Cortex of kidney (tissue), 1 donor: ENCODE data around the gene CTNNA2.
"Not testable (repeated sequence)": the region's sequence is repeated elsewhere in the genome, so short reads cannot be mapped to it uniquely, and the experiment has no call there.

Experiments used
- DNase-seq: peaks from one replicate; lab custom pipeline; 2025; lab: John Stamatoyannopoulos, UW

The CTNNA2 gene

DNA sequence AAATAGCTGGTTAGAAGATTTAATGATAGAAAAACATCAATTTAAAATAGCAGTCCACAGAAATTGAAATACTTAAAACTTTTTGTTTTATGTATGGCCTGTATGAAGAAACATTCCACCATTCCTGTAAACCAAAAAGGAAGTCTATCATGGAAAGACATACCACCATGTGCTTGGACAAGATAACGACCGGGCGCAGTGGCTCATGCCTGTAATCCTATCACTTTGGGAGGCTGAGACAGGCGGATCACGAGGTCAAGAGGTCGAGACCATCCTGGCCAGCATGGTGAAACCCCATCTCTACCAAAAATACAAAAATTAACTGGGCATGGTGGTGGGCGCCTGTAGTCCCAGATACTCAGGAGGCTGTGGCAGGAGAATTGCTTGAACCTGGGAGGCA is 519.8 kb downstream of the CTNNA2 start:
- not testable (repeated sequence) for DNase-seq

DNA sequence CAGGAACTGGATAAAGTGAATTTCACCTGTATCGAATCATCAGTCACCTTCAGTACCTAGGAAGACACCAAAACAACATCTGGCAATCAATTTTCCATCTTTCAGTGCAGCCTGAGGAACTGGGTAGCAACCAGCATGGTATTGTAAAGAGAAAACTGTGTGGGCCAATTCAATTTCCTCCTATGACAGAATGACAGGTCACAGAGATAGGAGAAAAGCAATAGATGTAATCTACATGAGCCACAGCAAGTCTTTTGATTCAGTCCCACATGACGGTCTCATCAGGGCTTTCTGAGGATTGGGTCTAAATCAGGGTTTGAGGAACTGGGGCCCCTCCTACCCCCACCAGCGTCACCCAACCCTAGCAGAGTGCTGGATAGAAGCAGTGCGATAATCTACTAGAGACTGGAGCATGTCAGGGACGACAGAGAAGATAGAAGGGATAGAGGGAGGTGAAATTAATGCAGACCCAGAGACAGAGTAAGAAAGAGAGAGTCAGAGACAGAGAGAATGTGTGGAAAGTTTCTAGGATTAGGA is 523.0 kb downstream of the CTNNA2 start:
- DNase-seq, result no peak

DNA sequence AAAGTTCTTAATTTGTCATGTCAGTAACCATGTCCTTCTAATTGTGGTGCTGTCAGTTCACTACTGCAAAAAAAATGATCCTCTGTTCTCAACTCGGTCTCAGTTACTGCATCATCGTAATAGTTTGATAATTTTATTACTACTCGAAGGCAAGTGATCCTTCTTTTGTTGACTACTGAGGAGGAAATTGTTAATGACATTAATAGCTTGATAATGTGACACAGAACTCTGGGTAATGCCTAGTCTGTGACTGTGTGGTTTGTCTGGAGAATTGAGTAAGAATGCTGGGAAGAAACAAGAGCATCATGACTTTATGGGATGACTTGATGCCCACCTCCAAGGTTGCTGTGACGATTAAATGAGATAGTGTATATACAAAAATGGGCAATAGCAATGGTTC is 524.5 kb downstream of the CTNNA2 start:
- DNase-seq, result no peak

DNA sequence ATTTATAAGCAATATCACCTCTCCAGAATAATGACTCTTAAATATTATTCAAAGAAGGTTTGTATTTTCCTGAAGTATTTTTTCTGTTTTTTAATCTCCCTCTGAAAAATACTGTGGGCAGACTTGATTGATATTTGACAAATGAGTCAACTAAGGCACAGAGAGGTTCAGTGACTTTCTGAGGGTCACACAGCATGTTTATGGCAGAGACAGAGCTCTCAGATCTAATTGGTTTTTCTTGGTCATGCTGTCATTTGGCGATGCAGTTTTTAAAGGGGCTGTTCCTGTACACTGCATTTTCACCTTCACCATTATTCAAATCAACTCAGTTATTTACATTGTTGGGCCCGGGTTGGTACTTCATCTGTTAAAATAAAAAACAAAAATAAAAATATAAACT is 527.4 kb downstream of the CTNNA2 start:
- no peak for DNase-seq

DNA sequence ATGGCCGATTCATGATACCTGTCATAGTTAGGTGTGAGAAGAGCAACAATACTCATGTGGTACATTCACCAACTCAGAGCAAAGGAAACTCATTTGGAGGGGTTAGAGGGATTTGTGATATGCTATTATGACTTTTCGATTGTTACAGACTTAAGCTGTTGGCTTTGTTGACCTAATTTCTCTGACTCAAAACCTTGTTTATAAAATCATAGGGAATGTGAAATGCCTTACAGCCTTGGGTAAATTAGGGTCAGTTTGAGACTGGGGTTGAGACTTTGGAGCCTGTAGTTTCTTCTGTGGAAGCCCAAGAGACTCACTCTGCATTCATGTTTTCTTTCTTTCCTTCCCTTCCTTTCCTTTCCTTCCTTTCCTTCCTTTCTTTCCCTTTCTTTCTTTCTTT is 529.8 kb downstream of the CTNNA2 start:
- no peak for DNase-seq

DNA sequence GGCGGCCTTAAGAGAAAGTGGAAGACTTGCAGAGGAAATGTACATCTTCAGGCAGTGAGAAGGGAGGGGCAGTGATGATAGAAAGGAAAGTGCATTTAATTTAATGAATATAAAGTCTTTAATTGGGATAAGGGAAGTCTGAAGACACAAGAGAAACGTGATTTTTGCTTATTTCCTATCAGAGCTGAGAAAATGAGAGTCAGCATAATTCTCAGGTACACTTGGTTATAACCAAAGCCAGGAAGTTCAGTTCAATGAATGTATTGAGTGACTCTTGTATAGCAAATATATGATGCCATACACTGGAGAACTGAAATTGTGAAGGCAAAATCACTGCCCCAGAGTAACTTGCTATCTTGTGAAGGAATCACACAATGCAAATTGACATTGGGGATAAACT is 535.4 kb downstream of the CTNNA2 start:
- DNase-seq, result no peak

DNA sequence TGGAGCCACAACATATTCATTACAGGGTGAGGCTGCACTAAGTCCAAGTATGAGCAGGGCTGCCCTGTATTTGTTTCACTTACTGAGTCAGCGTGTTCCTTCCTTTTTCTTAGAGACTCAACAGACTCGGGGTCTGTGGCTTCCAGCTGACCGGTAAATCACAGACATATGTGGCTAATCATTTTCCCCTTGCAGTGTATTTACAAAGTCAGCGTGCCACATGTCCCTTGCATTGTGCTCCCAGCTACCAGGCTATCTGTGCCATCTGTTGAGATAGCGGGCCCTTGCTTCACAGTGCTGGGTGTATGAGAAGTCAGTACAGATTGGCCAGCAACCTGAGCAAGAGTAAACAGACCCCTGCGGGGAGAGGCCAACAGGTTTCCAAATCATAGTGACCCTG is 537.4 kb downstream of the CTNNA2 start:
- no peak for DNase-seq

DNA sequence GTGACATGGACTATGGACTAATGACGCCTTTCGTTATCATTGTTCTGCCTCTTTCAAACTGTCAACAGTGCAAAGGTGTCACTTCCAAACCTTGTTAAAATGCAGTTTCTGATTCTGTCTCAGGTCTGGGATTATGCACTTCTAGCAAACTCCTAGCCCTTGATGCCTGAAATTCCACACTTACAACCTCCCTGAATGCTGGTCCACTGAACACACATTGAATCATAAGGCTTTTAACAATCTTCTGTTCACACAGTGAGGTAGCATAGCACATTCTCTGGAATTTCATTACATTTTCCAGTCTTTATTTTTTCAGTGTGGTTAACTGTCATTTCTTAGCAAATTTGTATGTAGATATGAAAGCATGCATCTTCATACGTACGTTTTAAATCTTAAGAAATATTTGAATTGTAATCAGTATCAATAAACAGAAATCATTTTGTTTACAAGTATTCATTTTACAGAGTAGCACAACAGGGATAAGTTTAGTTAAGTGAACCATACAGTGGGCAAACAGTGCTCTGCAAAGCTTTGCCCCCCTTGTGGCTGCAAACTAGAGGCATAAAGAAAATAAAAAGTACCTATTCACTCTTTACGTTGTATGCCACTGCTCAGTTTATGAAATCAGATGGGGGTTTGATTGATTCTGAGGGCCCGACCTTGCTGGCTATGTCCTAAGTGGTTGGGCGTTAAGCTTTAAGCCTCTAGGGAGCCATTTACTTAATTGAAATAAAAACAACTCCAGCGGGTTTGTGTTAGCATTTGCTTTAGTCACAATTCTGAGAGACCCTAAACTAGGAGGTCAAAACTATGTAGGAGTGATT is 540.9 kb downstream of the CTNNA2 start:
- DNase-seq, result no peak

DNA sequence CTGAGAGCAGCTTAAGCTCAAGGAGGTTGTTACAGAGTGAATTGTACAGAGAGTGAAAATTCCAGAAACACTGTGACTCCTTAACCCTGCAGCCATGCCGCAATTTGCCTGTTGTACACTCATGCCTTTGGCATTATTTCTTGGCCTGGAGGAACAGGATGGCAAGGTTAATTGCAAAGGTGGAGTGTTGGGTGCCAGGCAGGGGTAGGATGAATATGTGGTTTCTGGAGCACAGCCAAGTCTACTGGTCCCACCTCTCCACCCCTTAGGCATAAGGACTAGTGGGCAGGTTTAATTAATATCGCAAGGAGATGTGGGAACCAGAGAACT is 541.5 kb downstream of the CTNNA2 start:
- no peak for DNase-seq

DNA sequence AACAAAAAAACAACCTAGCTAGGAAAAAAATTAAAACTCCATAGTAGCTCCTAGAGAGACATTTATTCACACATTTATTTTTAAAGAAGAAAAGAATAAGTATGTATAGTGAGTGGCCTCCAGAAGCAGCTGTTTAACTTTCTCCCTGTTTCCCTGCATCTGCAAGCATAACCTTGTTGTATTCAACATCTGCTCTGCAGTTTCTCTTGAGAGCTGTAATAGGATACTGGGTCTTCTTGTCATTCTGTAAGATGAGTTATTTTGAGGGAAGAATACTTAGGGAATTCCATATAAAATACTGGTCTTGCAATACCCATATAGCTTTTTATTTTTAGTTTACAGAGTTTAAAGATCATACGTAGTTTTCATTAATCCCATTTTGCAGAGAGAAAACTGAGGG is 545.1 kb downstream of the CTNNA2 start:
- DNase-seq, result no peak

DNA sequence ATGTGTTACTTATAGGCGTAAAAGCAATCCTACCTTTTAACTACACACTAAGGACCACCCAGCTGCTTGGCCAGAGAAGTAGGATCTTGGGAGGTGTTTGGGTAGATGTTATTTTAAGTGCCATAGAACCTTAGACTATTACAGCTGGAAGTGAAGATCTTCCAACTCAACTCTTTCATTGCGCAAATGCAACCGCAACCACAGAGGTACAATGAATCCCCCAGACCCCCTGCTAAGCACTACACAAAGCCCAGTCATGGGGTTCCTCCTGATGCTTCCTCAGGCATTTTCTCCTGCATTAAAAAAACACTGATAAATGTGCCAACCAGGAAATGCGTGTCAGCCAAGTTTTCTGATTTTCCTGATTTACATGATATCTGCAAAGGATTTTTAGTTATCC is 545.7 kb downstream of the CTNNA2 start:
- DNase-seq, result no peak

DNA sequence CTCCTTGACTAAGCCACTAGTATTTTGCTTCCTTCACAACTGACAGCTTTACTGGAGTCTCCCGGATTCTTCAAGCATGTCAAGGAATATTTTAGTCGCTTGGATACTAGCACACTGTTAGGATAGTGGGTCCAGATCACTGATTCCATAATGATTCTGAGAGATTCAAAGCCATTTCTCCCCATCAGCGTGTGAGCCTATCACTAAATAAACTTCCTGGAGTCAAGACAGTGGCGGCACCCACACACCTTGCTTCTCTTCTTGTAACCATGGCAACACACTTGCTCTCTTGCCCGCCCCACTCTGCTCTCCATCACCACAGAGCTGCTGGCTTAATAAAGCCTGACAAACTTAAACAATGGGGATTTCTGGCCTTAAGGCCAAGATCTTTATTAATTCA is 546.6 kb downstream of the CTNNA2 start:
- no peak for DNase-seq

DNA sequence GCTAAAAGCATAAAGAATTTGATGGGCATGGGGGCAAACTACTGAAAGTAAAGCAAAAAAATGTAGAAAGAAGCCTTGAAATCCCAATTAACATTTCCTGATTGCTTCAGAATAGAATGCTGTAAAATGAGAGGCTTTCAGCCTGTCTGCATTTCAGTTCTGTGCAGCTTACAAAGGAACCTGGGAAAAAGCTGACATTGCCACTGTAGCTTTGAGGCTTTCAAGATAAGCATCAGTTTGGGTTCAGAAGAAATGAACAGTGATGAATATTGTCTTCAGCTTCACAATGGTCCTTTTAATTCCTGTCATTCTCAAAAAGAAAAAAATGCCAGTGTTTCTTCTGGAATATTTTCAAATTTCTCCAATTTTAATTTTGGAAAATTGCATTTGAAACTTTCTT is 549.0 kb downstream of the CTNNA2 start:
- DNase-seq, result no peak

DNA sequence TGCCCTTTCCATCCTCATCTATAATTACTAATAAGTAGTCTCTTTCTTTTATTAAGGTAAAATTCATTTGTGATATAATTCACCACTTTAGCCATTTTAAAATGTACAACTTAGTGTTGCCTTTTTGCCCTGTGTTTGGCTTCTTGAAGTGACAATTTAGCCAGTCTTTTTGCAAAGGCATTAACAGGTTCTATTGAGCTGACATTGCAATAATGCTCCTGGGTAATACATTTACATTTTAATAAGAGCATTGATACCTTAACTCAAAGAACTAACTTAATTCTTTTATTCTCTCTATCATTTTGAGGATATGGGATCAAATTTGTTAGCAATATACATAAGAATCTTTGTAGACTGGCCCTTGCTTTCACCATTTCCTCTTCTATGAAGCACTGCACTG is 549.4 kb downstream of the CTNNA2 start:
- no peak for DNase-seq

DNA sequence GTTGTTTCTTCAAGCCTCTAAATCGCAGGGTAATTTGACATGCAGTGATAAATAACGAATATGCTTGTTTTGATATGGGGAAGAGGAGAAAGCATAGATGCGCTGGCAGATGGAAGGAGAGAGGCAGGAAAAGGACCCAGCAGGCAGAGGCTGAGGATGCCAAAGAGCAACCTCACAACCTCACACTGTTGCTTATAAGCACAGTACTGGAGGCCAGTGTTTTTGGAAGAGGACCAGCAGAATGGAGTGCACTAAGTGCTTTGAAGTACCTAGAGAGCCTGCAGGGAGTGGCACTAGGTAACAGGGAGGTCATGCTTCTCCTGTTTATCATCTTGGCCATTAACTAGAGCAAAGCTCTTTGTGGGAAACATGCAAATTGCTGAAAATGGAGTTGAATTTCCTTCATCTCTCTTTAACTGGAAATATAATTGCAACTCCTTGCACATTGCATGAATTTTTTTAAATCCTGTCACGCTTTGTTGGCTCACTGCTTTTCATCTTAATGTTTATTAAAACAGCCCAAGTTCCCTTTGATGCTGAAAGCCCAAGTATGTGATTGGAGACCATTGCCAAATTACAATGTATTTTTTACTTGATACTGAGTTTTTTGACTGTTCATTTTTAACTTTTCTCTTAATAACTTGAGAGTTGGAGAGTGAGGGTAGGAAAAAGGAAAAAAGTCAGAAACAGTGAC is 555.3 kb downstream of the CTNNA2 start:
- DNase-seq, result no peak

DNA sequence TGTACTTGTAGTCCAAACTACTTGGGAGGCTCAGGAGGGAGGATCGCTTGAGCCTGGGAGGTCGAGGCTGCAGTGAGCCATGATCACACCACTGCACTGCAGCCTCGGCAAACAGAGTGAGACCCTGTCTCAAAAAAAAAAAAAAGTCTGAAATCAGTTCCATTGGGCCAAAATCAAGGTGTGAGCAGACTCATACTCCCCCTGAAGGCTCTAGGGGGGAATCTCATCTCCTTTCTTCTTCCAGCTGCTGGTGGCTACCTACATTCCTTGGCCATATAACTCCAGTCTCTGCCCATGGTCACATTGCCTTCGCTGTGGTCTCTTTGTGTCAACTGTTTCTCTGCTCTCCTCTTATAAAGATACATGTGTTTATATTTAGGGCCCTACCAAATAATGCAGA is 557.7 kb downstream of the CTNNA2 start:
- DNase-seq, result no peak

DNA sequence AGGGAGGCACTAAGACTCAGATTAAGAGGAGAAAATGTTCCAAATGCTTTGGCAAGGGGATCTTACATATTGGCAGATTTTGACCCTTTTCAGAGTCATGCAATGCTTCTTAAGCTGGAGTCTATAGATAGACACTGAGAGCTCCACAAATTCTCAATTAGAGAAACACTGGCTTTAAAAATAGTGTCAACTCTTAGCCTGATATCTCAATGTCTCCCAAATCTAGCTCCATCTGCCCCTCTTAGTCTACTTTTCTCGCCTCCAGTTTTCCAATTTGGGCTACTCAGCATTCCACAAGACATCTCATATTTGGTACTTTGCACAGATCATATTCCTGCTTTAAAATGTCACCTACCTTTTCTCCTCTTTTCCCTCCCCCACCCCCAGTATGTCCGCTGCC is 559.1 kb downstream of the CTNNA2 start:
- no peak for DNase-seq

DNA sequence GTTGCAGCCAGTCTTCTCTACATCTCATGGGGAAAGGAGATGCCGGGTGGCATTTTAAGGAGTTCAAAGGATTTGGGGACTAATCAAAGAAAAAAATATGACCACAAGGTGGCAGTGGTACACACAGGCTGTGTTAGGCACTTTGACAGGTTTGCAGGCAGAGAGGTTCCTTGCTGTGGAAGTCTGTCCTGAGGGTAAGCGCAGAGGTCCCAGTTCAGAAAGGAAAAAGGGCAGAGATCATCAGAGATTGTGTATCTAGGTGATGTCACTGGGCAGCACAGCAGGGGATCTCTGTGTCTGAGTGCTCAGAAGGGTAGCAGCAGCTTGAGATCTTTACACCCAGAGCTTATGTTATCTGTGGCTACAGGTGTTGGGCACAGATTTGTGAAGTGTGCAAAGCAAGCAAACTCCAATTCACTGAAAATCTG is 560.3 kb downstream of the CTNNA2 start:
- no peak for DNase-seq

DNA sequence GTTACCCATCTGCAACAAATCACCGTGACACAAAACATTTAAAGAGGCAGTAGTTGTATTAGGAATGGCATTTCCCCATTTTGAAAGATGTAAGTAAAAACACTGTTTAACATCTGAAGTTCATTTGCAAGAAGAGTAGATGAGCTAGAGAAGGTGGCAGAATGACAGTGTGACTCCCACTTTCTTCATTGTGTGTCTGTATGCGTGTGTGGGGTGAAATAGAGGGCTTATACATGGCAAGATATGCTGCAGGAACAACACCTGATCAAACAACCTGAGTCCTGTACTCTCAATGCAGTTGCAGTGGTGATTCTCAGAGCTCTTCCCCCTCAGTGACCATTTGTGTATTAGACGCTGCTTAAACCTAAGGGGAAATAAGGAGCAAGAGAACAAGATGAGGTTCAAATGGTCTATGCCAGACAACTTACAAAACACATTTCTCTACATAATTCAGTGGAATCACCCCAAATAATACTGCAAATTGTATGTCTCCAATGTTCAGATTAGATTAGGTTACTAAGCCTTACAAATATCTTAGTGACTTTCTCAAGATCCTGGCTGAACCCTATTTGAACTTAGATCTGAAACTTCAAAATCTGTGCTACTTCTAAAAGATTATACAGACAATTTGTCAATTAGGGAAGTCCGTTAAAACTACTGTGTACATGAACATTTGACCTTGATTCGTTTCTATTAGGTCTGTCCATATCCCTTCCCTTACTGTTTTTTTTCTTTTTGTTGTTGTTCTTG is 561.6 kb downstream of the CTNNA2 start:
- DNase-seq, result no peak

DNA sequence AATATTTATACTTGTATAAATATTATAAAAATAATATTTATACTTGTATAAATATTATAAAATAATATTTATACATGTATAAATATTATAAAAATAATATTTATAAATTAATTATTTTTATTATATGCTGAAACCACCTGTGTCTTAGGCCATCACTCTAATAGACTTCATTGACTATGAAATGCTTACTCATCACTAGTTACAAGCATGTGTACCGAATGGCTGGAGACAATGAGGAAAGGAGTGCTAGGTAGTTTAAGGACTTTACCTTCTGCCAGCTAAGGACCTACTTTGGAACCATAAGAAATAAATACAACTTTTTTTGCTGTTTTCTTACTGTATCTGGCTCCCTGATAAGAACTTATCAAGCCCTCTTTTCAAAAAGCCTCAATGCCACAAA is 562.9 kb downstream of the CTNNA2 start:
- no peak for DNase-seq

DNA sequence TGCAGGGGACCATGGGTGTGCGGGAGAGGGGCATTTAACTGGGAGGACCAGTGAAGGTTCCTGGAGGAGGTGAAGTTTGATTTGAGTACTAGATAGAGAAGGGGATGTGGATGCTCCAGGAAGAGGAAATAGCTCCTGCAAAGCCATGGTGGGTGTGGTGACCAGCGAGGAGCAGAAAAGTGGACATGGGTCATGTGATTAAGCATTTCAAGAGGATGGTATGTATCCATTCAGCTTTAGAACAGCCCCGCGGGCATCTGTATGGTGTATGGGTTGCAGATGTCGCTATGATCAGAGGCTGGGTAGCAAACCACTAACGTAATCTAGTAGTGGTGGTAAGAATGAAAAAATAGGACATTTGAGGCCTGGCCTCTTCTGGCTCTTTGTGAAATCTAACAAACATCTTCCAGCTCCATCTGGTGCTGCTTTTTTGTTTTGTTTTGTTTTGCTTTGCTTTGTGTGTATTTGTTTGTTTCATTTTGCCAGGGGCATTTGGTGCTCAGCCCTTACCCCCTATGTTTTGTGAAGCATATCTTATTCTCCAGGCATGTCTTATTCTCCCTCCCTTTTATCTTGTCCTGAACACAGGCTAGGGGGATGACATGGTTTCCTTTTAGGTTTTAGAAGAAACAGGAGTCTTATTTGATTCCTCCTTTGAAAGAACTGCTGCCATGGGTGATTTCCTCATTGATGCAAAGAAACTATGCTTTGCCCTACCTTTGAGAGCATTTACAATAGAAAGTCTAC is 565.6 kb downstream of the CTNNA2 start:
- no peak for DNase-seq

DNA sequence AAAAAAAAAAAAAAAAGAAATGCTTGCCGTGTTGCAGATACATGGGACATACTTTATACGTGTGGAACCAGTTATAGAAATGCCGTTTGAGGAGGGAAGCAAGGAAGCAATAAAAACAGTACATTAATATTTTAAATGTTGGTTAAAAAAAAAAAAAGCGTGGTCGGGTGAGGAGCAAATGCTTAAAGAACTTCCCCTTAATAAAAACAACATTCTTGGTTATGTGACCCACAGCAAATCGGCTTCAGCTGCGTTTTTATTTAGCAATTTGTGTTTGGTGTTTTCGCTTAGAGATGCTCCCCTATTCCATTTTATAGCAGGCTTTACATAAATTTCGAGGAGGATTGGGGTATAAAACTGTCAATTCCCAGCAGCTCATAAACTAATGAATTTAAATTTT is 568.1 kb downstream of the CTNNA2 start:
- no peak for DNase-seq
